HepG2 (cell line): ENCODE results near the gene ZDHHC7. TPM values are rescaled to one million over a fixed set of nuclear protein-coding genes. Genes with fewer than 3 reads are reported as not detected.

Source experiments
- CCAR2 ChIP-seq: fragments of 200-400 bp; formaldehyde crosslinking; optimal IDR thresholded peaks from 2 replicates; pipeline ENCODE3; 2018; ENCODE audit warnings: low read depth, mild to moderate bottlenecking, low read length, moderate library complexity
- FOXO1 ChIP-seq: sonication (generic); formaldehyde crosslinking; IDR thresholded peaks from 2 replicates; pipeline ENCODE4 v1.4.0; 2020; ENCODE audit warnings: missing genetic modification reagents
- GABPA ChIP-seq, 2 experiments: IDR thresholded peaks; 2 replicates each; pipeline ENCODE4 v1.6.1; 2011 to 2016; ENCODE audit warnings: low read depth in 2 of 2, low read length in 1 of 2, missing biosample characterization in 1 of 2, missing genetic modification characterization in 1 of 2
- GTF3A ChIP-seq: sonication (generic); formaldehyde crosslinking; conservative IDR thresholded peaks from 2 replicates; pipeline ENCODE4 v1.4.0; 2020; ENCODE audit warnings: mild to moderate bottlenecking, missing genetic modification reagents
- HNRNPH1 ChIP-seq: fragments of 200-400 bp; formaldehyde crosslinking; optimal IDR thresholded peaks from 2 replicates; pipeline ENCODE3; 2017; ENCODE audit warnings: mild to moderate bottlenecking, low read depth, low read length
- KMT2B ChIP-seq: IDR thresholded peaks from 2 replicates; pipeline ENCODE4 v1.6.1; 2016; ENCODE audit warnings: missing genetic modification reagents, missing compliant biosample characterization
- NFYC ChIP-seq: IDR thresholded peaks from 2 replicates; pipeline ENCODE4 v1.6.1; 2016; ENCODE audit warnings: missing genetic modification reagents, missing compliant biosample characterization
- NR2C2 ChIP-seq: sonication (generic); formaldehyde crosslinking; IDR thresholded peaks from 2 replicates; pipeline ENCODE4 v1.4.0; 2020; ENCODE audit warnings: missing genetic modification reagents, mild to moderate bottlenecking, moderate library complexity, borderline replicate concordance
- NR3C1 ChIP-seq: sonication (generic); formaldehyde crosslinking; IDR thresholded peaks from 2 replicates; pipeline ENCODE4 v1.4.0; 2020; ENCODE audit warnings: missing genetic modification reagents
- SOX6 ChIP-seq, 2 experiments: fragments of 450-650 bp in 1 of 2; sonication (generic) in 1 of 2; formaldehyde crosslinking in 1 of 2; IDR thresholded peaks; 2 replicates each; pipeline versions ENCODE4 v1.4.0 to v1.6.1; 2017 to 2020; ENCODE audit warnings: antibody characterized with exemption in 1 of 2, mild to moderate bottlenecking in 1 of 2, missing genetic modification reagents in 1 of 2
- ZNF253 ChIP-seq: sonication (generic); formaldehyde crosslinking; IDR thresholded peaks from 2 replicates; pipeline ENCODE4 v1.8.0; 2022; ENCODE audit warnings: mild to moderate bottlenecking, missing genetic modification reagents, borderline replicate concordance
- ZNF589 ChIP-seq: sonication (generic); formaldehyde crosslinking; conservative IDR thresholded peaks from 2 replicates; pipeline ENCODE4 v1.8.0; 2022; ENCODE audit warnings: mild to moderate bottlenecking, moderate library complexity, missing genetic modification reagents
- ZNF629 ChIP-seq: sonication (generic); formaldehyde crosslinking; conservative IDR thresholded peaks from 2 replicates; pipeline ENCODE4 v1.5.0; 2020; ENCODE audit warnings: missing genetic modification reagents
- ZNF709 ChIP-seq: sonication (generic); formaldehyde crosslinking; IDR thresholded peaks from 2 replicates; pipeline ENCODE4 v1.5.0; 2020; ENCODE audit warnings: mild to moderate bottlenecking, missing genetic modification reagents
- polyA plus RNA-seq, 8 experiments: library from polyadenylated mRNA; depleted of rRNA in 3 of 8; stranded (reverse) in 7 of 8; unstranded in 1 of 8; fragments of >200 nt; fragmentation: Illumina TruSeq in 4 of 8; extraction: Trizol in 4 of 8; gene quantifications; 2 replicates each; pipeline versions ENCODE4 v1.2.1 to v1.2.3, GENCODE V29; 2011 to 2016; ENCODE audit warnings: low read depth in 4 of 8, missing spikeins in 1 of 8, mixed read lengths in 1 of 8; ENCODE audit not compliant: insufficient read depth in 1 of 8
- total RNA-seq, 5 experiments: library from RNA; depleted of rRNA; stranded (reverse); fragments of >200 nt; fragmentation: Illumina TruSeq; extraction: Trizol; gene quantifications; 2 replicates each; pipeline ENCODE4 v1.2.3, GENCODE V29; 2016; ENCODE audit warnings: low read depth in 1 of 5
- TF ChIP-seq, protein P1 (sequence below): sonication (generic); formaldehyde crosslinking; IDR thresholded peaks from 2 replicates; pipeline ENCODE4 v1.5.0; 2020; ENCODE audit warnings: missing genetic modification reagents
- TF ChIP-seq, protein P2 (sequence below): sonication (generic); formaldehyde crosslinking; IDR thresholded peaks from 2 replicates; pipeline ENCODE4 v1.5.1; 2020; ENCODE audit warnings: mild to moderate bottlenecking, missing genetic modification reagents, moderate library complexity
- TF ChIP-seq, protein P3 (sequence below): sonication (generic); formaldehyde crosslinking; IDR thresholded peaks from 2 replicates; pipeline ENCODE4 v1.5.1; 2020; ENCODE audit warnings: mild to moderate bottlenecking, missing genetic modification reagents, moderate library complexity
- TF ChIP-seq, protein P4 (sequence below): sonication (generic); formaldehyde crosslinking; IDR thresholded peaks from 2 replicates; pipeline ENCODE4 v1.4.0; 2020; ENCODE audit warnings: mild to moderate bottlenecking, missing genetic modification reagents
- TF ChIP-seq, protein P5 (sequence below): sonication (generic); formaldehyde crosslinking; IDR thresholded peaks from 2 replicates; pipeline ENCODE4 v1.8.0; 2022; ENCODE audit warnings: missing genetic modification reagents, mild to moderate bottlenecking, borderline replicate concordance

Gene ZDHHC7
- total and polyA plus RNA-seq, 2 of the 13 experiments (the other 11 are each of a cell fraction or from before 2014, with no cell fraction given) = 46.8 to 67.6 TPM

DNA sequence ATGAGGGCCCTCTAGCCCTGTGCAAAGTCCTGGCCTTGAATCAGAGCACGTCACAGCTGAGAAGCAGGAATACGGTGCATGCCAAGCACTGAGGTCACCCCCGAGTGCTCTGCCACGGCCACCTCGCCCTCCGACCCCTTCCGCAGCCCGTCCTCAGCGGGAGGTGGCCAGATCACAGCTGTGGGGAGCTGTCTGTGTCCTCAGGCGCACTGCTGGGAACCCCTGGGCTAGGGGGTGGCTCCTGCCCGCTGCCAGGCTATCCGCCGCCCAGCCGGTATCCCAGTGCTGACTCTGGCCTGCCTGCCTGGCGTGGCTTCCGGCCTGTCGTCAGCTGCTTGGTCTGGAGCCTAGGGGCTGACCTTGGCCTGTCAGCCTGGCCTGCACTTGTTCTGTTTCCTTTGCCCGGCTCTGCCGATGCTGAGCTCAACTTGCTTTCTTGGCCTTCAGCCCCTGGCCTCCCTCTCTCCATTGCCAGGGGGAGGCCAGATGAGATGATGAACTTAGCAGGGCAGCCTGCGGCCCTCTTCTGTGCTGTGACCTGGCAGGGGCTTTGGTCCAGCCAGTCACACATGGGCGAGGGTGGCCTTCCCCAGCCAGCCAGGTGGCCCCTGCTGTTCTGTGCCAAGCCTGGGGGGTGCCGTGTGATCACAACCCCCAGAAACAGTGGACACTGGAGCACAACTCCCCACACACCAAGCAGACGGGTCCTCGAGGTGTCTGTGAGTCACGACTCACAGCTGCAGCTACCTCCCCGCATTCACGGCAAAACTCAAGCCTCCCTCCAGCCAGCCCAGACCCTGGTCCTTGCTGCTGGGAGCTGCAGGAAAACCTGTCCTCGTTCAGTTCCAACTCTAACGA is 77.3 kb downstream of the ZDHHC7 start (continued):
- TF ChIP-seq, protein P1, sequence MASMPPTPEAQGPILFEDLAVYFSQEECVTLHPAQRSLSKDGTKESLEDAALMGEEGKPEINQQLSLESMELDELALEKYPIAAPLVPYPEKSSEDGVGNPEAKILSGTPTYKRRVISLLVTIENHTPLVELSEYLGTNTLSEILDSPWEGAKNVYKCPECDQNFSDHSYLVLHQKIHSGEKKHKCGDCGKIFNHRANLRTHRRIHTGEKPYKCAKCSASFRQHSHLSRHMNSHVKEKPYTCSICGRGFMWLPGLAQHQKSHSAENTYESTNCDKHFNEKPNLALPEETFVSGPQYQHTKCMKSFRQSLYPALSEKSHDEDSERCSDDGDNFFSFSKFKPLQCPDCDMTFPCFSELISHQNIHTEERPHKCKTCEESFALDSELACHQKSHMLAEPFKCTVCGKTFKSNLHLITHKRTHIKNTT = no peak
- TF ChIP-seq, protein P2, sequence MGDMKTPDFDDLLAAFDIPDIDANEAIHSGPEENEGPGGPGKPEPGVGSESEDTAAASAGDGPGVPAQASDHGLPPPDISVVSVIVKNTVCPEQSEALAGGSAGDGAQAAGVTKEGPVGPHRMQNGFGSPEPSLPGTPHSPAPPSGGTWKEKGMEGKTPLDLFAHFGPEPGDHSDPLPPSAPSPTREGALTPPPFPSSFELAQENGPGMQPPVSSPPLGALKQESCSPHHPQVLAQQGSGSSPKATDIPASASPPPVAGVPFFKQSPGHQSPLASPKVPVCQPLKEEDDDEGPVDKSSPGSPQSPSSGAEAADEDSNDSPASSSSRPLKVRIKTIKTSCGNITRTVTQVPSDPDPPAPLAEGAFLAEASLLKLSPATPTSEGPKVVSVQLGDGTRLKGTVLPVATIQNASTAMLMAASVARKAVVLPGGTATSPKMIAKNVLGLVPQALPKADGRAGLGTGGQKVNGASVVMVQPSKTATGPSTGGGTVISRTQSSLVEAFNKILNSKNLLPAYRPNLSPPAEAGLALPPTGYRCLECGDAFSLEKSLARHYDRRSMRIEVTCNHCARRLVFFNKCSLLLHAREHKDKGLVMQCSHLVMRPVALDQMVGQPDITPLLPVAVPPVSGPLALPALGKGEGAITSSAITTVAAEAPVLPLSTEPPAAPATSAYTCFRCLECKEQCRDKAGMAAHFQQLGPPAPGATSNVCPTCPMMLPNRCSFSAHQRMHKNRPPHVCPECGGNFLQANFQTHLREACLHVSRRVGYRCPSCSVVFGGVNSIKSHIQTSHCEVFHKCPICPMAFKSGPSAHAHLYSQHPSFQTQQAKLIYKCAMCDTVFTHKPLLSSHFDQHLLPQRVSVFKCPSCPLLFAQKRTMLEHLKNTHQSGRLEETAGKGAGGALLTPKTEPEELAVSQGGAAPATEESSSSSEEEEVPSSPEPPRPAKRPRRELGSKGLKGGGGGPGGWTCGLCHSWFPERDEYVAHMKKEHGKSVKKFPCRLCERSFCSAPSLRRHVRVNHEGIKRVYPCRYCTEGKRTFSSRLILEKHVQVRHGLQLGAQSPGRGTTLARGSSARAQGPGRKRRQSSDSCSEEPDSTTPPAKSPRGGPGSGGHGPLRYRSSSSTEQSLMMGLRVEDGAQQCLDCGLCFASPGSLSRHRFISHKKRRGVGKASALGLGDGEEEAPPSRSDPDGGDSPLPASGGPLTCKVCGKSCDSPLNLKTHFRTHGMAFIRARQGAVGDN (CRISPR knock-in tag) = peak; percentile 95
- TF ChIP-seq FOXO1 (CRISPR knock-in tag) (no peak), ZNF253 (CRISPR knock-in tag) (no peak), ZNF709 (CRISPR knock-in tag) (no peak), NR2C2 (peak; percentile 62), HNRNPH1 (no peak), CCAR2 (no peak), NFYC (no peak), GTF3A (CRISPR knock-in tag) (no peak), ZNF629 (CRISPR knock-in tag) (0 out of 2 replicates have a peak, but pooled peaks have one; percentile 9), ZNF589 (CRISPR knock-in tag) (no peak), GABPA (IDR thresholded peaks at IDR 0.05; ENCODE audit: low read depth, low read length) (no peak), GABPA (CRISPR knock-in tag; IDR thresholded peaks at IDR 0.05; ENCODE audit: low read depth) (peak; percentile 65), KMT2B (no peak), SOX6 (IDR thresholded peaks at IDR 0.05) (no peak), SOX6 (CRISPR knock-in tag; IDR thresholded peaks at IDR 0.05) (peak; percentile 68), NR3C1 (no peak)
- TF ChIP-seq, protein P3, sequence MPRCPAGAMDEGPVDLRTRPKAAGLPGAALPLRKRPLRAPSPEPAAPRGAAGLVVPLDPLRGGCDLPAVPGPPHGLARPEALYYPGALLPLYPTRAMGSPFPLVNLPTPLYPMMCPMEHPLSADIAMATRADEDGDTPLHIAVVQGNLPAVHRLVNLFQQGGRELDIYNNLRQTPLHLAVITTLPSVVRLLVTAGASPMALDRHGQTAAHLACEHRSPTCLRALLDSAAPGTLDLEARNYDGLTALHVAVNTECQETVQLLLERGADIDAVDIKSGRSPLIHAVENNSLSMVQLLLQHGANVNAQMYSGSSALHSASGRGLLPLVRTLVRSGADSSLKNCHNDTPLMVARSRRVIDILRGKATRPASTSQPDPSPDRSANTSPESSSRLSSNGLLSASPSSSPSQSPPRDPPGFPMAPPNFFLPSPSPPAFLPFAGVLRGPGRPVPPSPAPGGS (CRISPR knock-in tag) = peak; percentile 49; the same call in 1 of the 2 replicates
- TF ChIP-seq, protein P4, sequence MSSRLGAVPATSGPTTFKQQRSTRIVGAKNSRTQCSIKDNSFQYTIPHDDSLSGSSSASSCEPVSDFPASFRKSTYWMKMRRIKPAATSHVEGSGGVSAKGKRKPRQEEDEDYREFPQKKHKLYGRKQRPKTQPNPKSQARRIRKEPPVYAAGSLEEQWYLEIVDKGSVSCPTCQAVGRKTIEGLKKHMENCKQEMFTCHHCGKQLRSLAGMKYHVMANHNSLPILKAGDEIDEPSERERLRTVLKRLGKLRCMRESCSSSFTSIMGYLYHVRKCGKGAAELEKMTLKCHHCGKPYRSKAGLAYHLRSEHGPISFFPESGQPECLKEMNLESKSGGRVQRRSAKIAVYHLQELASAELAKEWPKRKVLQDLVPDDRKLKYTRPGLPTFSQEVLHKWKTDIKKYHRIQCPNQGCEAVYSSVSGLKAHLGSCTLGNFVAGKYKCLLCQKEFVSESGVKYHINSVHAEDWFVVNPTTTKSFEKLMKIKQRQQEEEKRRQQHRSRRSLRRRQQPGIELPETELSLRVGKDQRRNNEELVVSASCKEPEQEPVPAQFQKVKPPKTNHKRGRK (CRISPR knock-in tag) = peak; percentile 10; the same call in 1 of the 2 replicates
- TF ChIP-seq, protein P5, sequence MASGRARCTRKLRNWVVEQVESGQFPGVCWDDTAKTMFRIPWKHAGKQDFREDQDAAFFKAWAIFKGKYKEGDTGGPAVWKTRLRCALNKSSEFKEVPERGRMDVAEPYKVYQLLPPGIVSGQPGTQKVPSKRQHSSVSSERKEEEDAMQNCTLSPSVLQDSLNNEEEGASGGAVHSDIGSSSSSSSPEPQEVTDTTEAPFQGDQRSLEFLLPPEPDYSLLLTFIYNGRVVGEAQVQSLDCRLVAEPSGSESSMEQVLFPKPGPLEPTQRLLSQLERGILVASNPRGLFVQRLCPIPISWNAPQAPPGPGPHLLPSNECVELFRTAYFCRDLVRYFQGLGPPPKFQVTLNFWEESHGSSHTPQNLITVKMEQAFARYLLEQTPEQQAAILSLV (CRISPR knock-in tag) = peak; percentile 52; the same call in 1 of the 2 replicates
